ENCODE data around the gene ZSCAN30.
A peak's percentile ranks its signal among the peaks of the same experiment; 100 is the strongest.

ZSCAN30 gene

GRCh38 chr18:35290094-35290735, at the start of gene ZSCAN30:
Gene ZSCAN30, minus strand, starts transcription at chr18:35290229. Its CDS starts 25,877 bp downstream, at chr18:35264352.
- DNase-seq (ENCODE audit: low read depth in 2 of 2) = peak; percentile 89 to 93

DNA sequence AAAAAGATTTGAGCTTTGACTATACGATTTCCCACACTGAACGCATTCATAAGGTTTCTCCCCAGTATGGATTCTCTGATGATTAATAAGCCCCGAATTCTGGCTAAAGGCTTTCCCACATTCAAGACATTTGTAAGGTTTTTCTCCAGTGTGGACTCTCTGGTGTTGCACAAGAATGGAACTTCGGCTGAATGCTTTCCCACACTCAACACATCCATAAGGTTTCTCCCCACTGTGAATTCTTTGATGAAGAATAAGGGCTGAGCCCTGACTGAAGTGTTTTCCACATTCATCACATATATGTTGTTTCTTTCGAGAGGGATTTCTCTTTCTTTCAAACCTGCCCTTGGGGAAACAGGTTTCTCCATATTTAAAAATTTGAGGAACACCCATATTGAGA, 47.3 kb upstream of the ZSCAN30 start:
- no peak for DNase-seq (ENCODE audit: low read depth in 2 of 2)

GRCh38 chr18:35335866-35336265, 45.8 kb upstream of the ZSCAN30 start:
- no peak for DNase-seq (ENCODE audit: low read depth in 2 of 2)

- no peak for DNase-seq (ENCODE audit: low read depth in 2 of 2)
Measured at GRCh38 chr18:35334821-35335220, 44.8 kb upstream of the ZSCAN30 start.

DNA sequence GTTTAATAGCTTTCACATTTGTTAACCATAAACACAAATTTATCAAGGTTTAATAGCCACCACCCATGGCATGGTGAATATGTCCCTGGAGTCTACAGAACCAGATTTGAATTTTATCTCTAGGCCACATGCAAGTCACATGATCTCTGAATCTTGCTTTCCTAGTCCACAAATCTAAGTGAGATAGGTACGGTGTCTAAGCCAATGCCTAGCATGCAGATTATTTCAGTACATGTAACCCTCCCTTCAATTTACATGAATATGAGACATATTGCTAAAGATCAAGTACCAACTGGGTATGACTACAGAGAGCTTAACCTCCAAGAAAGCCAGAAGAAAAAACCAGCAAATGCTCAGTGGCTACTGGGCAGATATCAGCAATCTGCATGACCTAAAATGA, 44.2 kb upstream of the ZSCAN30 start:
- DNase-seq (ENCODE audit: low read depth in 2 of 2) = no peak

DNA sequence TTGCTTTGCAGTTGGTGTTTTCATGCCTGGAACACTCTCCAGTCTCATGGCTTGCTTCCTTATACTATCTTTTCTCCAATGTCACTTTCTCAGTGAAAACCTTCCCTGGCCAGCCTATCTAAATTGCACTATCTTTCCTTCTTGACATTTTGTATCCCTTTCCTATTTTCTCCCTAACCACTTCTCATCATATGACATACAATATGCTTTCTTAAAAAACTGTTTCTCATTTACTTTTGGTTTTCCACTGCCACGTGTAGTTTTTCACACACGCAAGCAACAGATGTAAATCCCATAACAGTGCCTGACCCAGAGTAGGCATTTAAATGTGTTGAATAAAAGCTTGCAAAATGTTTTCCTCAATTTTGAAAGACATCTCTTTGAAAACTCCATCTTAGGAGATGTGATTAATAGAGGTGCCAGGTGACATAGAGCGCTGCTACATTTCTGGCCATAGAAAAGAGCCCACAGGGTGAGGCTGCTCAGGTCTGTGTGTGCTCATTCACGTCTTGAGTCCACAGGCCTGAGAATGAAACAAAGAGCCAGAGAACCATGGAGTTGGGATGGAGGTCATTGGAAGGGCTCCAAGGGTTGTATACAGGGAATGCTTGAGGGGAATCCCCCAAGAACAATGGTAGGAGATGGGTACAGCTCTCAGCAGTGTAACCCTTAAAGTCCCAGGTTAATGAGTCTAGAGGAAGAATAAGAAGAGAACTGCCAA, 41.5 kb upstream of the ZSCAN30 start:
- DNase-seq (ENCODE audit: low read depth in 2 of 2) = no peak

DNA sequence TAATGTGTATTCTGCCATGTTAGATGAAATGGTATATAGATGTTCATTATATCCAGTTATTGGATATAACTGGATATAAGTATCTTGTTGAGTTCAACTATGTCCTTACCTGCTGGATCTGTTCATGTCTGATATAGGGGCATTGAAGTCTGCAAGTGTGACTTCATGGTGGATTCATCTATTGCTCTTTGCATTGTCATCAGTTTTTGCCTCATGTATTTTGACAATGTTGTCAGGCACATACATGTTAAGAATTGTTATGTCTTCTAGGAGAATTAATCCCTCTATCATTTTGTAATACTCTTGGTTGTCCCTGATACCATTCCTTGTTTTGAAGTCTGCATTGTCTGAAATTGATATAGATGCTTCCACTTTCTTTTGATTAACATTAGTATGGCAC, 38.8 kb upstream of the ZSCAN30 start:
- DNase-seq (ENCODE audit: low read depth in 2 of 2) = no peak

DNA sequence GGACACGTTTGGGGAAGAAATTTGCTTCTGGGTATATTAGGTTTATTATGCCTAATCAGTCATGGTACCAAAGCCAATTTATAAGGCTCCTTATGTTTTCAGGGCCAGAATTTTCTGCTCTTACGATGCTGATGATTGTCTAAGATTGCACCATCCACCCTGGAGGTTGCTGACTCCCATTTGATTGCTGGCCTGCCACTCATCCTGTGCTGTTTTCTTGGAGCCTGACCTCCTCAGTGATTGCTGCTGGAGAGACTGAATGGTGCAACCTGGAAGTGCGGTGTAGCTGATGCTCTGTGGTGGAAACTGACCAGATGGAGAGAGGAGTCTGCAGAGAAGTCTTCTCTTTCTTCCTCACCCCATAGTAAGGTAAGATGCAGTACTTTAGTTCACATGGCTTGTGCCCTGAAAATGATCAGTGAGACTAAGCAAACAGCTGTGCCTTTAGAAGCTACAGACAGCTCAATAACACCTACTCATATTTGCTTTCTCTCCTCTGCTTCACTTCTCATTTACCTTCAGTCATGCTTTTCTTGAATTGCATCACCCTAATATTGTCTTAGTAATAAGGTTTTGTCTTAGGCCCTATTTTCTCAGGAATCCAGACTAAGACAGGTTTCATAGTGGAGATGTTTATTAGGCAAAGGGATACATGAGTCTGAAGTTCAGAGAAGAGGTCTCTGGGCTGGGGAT, 36.8 kb upstream of the ZSCAN30 start:
- DNase-seq (ENCODE audit: low read depth in 2 of 2) = no peak

DNA sequence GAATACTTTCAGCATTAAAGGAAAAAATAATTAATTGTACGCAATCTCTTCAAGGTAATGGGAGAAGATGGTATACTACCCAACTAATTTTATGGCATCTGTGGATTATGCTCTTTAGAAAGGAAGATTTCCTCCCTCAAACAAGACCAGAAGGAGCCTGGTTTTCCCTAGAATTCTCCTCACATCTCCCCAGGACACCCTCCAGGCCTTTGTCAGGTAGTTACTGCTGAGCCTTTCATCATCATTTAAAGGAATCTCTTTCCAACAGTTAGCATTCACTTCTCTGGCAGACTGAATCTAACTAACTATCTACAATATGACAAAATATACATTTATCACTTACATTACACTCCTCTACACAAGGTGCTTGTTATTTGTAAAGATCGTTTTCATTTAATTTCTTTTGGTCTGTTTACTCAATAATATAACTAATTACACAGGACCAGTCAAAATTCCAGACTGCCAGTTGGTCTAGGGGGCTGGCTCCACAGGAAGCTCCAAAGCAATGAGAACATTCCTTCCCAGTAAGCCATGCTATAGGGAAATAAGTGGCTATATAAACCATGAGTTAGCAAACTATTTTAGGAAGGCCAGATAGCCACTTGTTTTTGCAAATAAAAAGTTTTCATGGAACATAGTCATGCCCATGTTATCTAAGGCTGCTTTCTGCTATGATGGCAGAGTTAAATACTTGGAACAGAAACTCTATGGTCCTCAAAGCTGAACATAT, 35.1 kb upstream of the ZSCAN30 start:
- no peak for DNase-seq (ENCODE audit: low read depth in 2 of 2)

GRCh38 chr18:35322486-35323458, 32.7 kb upstream of the ZSCAN30 start:
- no peak for DNase-seq (ENCODE audit: low read depth in 2 of 2)

- DNase-seq (ENCODE audit: low read depth in 2 of 2) = no peak
Measured at GRCh38 chr18:35311496-35311895, 21.5 kb upstream of the ZSCAN30 start.

- DNase-seq (ENCODE audit: low read depth in 2 of 2) = no peak
Measured at GRCh38 chr18:35306588-35307250, 16.7 kb upstream of the ZSCAN30 start.

GRCh38 chr18:35303610-35304009, 13.6 kb upstream of the ZSCAN30 start:
- no peak for DNase-seq (ENCODE audit: low read depth in 2 of 2)

GRCh38 chr18:35296060-35296459, 6.0 kb upstream of the ZSCAN30 start:
- DNase-seq (ENCODE audit: low read depth in 2 of 2) = no peak

GRCh38 chr18:35291166-35291565, 1.1 kb upstream of the ZSCAN30 start:
- no peak for DNase-seq (ENCODE audit: low read depth in 2 of 2)

DNA sequence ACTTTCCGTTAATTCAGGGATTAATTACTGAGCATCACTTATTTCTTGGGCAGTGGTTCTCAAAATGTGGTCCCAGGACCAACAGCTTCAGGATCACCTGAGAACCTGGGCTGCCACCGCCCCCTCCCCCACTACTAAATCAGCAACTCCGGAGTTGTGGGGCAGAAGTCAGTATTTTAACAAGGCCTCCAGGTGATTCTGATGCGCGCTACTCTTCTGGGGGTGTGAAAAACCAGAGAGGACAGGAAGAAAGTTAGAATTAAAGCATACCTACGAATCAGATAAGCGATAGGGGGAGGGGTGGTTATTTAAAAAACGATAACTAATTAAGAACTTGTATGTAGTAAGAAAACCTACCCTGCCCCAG, 319 bp downstream of the ZSCAN30 start:
- DNase-seq (ENCODE audit: low read depth in 2 of 2) = peak; percentile 4 to 11

- no peak for DNase-seq (ENCODE audit: low read depth in 2 of 2)
Measured at GRCh38 chr18:35289293-35289692, 736 bp downstream of the ZSCAN30 start.

DNA sequence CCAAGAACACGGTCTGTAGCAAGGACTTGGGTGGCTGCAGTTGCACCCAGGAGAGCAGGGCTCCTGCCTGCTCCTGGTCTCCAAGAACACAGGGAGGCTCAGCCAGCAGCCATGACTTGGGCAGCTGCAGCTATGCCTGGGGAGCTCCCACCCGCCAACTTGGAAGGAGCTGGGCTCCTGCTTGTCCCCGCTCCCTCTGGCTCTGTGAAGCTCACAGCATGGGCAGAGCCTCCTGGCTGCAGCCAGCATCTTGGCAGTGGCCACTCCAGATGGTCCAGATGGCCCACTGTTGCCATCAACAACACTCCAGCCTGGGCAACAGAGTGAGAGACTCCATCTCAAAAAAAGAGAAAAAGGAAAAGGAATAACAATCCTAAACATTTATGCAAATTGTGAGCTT, 5.2 kb downstream of the ZSCAN30 start:
- DNase-seq (ENCODE audit: low read depth in 2 of 2) = no peak

- DNase-seq (ENCODE audit: low read depth in 2 of 2) = no peak
Measured at GRCh38 chr18:35283923-35284794, 5.9 kb downstream of the ZSCAN30 start.

- DNase-seq (ENCODE audit: low read depth in 2 of 2) = no peak
Measured at GRCh38 chr18:35282353-35282752, 7.7 kb downstream of the ZSCAN30 start.

All from stimulated activated CD4-positive, alpha-beta T cell treated with anti-CD3 and anti-CD28 coated beads, Interleukin-15, amount 100 ng/mL, for 48 hours (primary cell).